C4-2B (cell line): ENCODE results near the gene BUD31.

Experiments
- H3K27ac ChIP-seq: fragments of 450-650 bp; 2 replicates; pipeline ENCODE4 v1.5.1; 2017
- CTCF ChIP-seq: fragments of 450-650 bp; conservative IDR thresholded peaks from 2 replicates; pipeline ENCODE4 v1.5.1; 2017; ENCODE audit warnings: mild to moderate bottlenecking
- ZFX ChIP-seq: fragments of 450-650 bp; IDR thresholded peaks from 2 replicates; pipeline ENCODE4 v1.6.1; 2017

Gene BUD31

GRCh38 chr7:99408379-99409191, at the start of gene BUD31, which contains the start of gene PDAP1:
Gene BUD31 (plus strand): TSS chr7:99408969. CDS start chr7:99411093, 2,124 bp downstream.
Gene PDAP1 (minus strand): TSS chr7:99408597. CDS start chr7:99408548, 49 bp downstream.
- TF ChIP-seq ZFX (peak; percentile 90; the same call in 1 of the 2 replicates), CTCF (no peak)
- H3K27ac ChIP-seq = peak within 1 kb of the TSS; percentile 98

- no peak overlapping the region for H3K27ac ChIP-seq
- TF ChIP-seq ZFX = no peak
- TF ChIP-seq CTCF = no peak
These were observed 49.2 kb upstream of the BUD31 start for GRCh38 chr7:99359465-99360154.

GRCh38 chr7:99362801-99363200, 46.0 kb upstream of the BUD31 start:
- H3K27ac ChIP-seq = no peak overlapping the region
- TF ChIP-seq ZFX (no peak), CTCF (no peak)

- H3K27ac ChIP-seq = no peak overlapping the region
- no peak for TF ChIP-seq CTCF
- TF ChIP-seq ZFX = no peak
These were observed 45.5 kb upstream of the BUD31 start for GRCh38 chr7:99363286-99363685.

- no peak for TF ChIP-seq ZFX
- peak; percentile 86 for TF ChIP-seq CTCF
- no peak overlapping the region for H3K27ac ChIP-seq
These were observed 43.2 kb upstream of the BUD31 start for GRCh38 chr7:99365318-99366141.

- TF ChIP-seq CTCF = no peak
- H3K27ac ChIP-seq = no peak overlapping the region
These were observed 42.1 kb upstream of the BUD31 start for GRCh38 chr7:99366646-99367045.
